HG03196 (cell line): ENCODE results near the gene RIPOR1.

Experiments
- ATAC-seq: cut with Tn5 transposase; IDR thresholded peaks from one replicate; pipeline ENCODE4 v1.9.1; 2021; ENCODE audit not compliant: unreplicated experiment

Gene RIPOR1

GRCh38 chr16:67549936-67550335 lies 21.3 kb downstream of the RIPOR1 start:
- no peak for ATAC-seq

- ATAC-seq = no peak
These were observed 22.5 kb downstream of the RIPOR1 start for GRCh38 chr16:67551091-67551490.

- no peak for ATAC-seq
These were observed 23.3 kb downstream of the RIPOR1 start for GRCh38 chr16:67551972-67552371.

- no peak for ATAC-seq
These were observed 23.8 kb downstream of the RIPOR1 start for GRCh38 chr16:67552476-67552875.

- ATAC-seq = peak; percentile 39
These were observed 27.2 kb downstream of the RIPOR1 start for GRCh38 chr16:67555795-67556212.

GRCh38 chr16:67558859-67559258 lies 30.2 kb downstream of the RIPOR1 start:
- ATAC-seq = no peak

- no peak for ATAC-seq
These were observed 32.3 kb downstream of the RIPOR1 start for GRCh38 chr16:67560827-67561342.

- no peak for ATAC-seq
These were observed 32.8 kb downstream of the RIPOR1 start for GRCh38 chr16:67561501-67561823.

- ATAC-seq = peak; percentile 74
These were observed 33.3 kb downstream of the RIPOR1 start for GRCh38 chr16:67561824-67562525.

- ATAC-seq = peak; percentile 47
These were observed 33.9 kb downstream of the RIPOR1 start, which contains the start of gene CTCF for GRCh38 chr16:67562526-67562917. TSS of gene CTCF (plus strand) at chr16:67562526. CDS start at chr16:67610833, 48,307 bp downstream.

- ATAC-seq = peak; percentile 19
These were observed 34.5 kb downstream of the RIPOR1 start for GRCh38 chr16:67562918-67563707.

- ATAC-seq = no peak
These were observed 35.3 kb downstream of the RIPOR1 start for GRCh38 chr16:67563708-67564468.

GRCh38 chr16:67565470-67566100 lies 37.0 kb downstream of the RIPOR1 start:
- ATAC-seq = no peak

- no peak for ATAC-seq
These were observed 42.8 kb downstream of the RIPOR1 start for GRCh38 chr16:67571464-67571863.

- ATAC-seq = no peak
These were observed 43.4 kb downstream of the RIPOR1 start for GRCh38 chr16:67571981-67572431.

- no peak for ATAC-seq
These were observed 51.1 kb downstream of the RIPOR1 start for GRCh38 chr16:67579686-67580085.

- no peak for ATAC-seq
These were observed 51.6 kb downstream of the RIPOR1 start for GRCh38 chr16:67580202-67580601.

GRCh38 chr16:67593288-67593687 lies 64.7 kb downstream of the RIPOR1 start:
- no peak for ATAC-seq

GRCh38 chr16:67593701-67594100 lies 65.1 kb downstream of the RIPOR1 start:
- ATAC-seq = no peak

- no peak for ATAC-seq
These were observed 65.8 kb downstream of the RIPOR1 start for GRCh38 chr16:67594256-67594915.
